HG03095 (cell line): Measurements from ENCODE around the gene ZRSR2.
A peak's percentile ranks its signal among the peaks of the same experiment; 100 is the strongest.
"Not testable (repeated sequence)": the region's sequence is repeated elsewhere in the genome, so short reads cannot be mapped to it uniquely, and the experiment has no call there.

Experiments
- ATAC-seq: cut with Tn5 transposase; IDR thresholded peaks from one replicate; pipeline ENCODE4 v1.9.1; 2021; ENCODE audit warnings: moderate library complexity; ENCODE audit not compliant: unreplicated experiment

Gene ZRSR2

GRCh38 chrX:15789979-15790768 lies at the start of gene ZRSR2:
Gene ZRSR2 (plus strand): TSS chrX:15790484. CDS start chrX:15790496, 12 bp downstream.
- ATAC-seq, result peak; percentile 96

- ATAC-seq, result no peak
Measured at GRCh38 chrX:15744181-15744867, 46.0 kb upstream of the ZRSR2 start.

DNA sequence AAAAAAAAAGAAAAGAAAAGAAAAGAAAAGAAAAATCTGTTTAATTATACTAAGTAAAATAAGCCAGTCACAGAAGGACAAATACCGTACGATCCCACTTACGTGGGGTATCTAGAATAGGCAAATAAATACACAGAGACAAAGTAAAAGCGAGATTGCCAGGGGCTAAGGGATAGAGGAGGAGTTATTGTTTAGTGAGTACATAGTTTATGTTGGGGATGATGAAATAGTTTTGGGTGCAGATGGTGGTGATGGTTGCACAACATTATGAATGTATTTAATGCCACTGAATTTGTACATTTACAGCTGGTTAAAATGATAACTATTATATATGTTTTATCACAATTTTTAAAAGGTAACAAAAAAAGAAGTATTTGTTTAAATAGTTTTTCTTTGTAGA lies 45.1 kb upstream of the ZRSR2 start:
- no peak for ATAC-seq

DNA sequence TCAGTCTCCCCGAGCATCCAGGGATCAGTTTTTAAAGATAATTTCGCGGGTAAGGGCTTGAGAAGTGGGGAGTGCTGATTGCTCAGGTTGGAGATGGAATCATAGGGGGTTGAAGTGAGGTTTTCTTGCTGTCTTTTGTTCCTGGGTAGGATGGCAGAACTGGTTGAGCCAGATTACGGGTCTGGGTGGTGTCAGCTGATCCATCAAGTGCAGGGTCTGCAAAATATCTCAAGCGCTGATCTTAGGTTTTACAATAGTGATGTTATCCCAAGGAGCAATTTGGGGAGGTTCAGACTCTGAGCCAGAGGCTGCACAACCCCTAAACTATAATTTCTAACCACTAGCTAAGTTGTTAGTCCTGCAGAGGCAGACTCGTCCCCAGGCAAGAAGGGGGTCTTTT lies 43.6 kb upstream of the ZRSR2 start:
- ATAC-seq, result not testable (repeated sequence)

DNA sequence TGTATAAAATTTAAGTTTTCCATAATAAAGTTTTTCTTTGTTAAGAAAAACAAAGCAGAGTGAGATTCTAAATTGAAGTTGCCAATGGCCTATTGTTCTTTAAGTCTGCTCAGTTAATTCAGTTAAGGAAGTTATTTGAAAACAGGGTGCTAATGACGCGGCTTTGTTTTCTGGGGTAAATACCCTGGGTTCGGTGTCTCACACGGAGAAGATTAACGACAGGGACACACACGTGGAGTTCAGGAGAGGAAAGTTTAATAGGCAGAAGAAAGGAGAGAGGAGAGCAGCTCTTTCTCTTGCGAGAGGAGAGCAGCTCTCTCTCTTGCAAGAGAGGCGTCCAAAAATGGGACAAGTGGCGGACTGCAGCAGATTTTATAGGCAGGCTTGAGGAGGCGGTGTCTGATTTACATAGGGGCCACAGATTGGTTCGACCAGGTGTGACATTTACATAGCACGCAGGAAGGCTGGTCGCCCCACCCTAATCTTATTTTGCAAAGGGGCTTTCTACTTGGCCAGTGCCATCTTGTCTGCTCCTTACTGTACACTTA lies 42.6 kb upstream of the ZRSR2 start:
- ATAC-seq, result no peak

DNA sequence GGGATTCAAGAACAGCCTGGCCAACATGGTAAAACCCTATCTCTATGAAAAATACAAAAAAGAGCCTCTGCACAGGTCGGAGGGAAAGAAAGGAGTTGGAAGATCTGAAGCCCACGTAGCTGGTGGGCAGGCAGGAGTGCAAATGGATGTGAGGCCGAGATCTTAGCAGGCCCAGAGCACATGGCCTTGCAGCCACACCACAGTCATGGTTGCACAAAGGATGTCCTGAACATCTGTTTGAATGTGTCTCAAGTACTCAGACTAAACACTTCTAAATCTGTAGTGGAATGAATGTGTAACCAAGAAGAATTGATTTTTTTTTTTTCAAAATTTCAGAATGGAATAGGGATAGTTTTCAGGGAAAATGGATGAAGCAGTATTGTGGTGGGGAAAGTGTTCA lies 41.4 kb upstream of the ZRSR2 start:
- no peak for ATAC-seq

- peak; percentile 87 for ATAC-seq
Measured at GRCh38 chrX:15749642-15750610, 40.4 kb upstream of the ZRSR2 start.

GRCh38 chrX:15750611-15751154 lies 39.6 kb upstream of the ZRSR2 start:
- no peak for ATAC-seq

DNA sequence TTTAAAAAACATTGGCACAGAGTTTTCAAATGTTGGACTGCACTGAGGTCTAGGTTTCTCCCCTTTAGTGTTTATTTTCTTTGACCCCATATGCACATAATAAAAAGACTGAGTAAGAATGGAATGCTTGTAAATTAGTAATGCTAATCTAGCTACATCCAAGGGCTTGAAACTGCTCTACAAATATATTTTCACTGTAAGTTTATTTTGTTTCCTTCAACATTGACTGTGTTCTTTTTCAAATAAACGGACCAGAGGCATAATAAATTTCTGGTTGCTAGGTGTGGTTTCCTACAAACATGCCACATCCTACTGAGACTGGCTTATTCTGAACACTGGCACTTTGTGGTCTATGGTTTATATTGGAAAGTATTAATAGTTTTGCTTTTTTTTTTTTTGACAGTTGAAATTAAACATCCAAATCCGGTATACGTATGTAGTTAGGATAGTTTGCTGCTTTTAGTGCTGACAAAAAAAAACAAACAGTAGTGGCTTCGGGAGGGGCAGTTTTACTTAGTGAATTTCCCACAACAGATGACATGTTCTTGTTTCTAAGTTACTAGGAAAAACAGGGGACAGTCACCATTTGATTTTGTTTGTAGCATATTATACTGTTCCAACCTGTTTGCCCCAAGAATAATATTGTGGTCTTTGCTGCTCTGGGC lies 39.0 kb upstream of the ZRSR2 start:
- ATAC-seq, result no peak

- ATAC-seq, result no peak
Measured at GRCh38 chrX:15755091-15755490, 35.2 kb upstream of the ZRSR2 start.

- ATAC-seq, result no peak
Measured at GRCh38 chrX:15758140-15758539, 32.1 kb upstream of the ZRSR2 start.

- ATAC-seq, result not testable (repeated sequence)
Measured at GRCh38 chrX:15759886-15760285, 30.4 kb upstream of the ZRSR2 start.

- ATAC-seq, result no peak
Measured at GRCh38 chrX:15761564-15762191, 28.6 kb upstream of the ZRSR2 start.

GRCh38 chrX:15769300-15769954 lies 20.9 kb upstream of the ZRSR2 start:
- ATAC-seq, result no peak

- ATAC-seq, result peak; percentile 87
Measured at GRCh38 chrX:15781961-15782699, 8.2 kb upstream of the ZRSR2 start.

DNA sequence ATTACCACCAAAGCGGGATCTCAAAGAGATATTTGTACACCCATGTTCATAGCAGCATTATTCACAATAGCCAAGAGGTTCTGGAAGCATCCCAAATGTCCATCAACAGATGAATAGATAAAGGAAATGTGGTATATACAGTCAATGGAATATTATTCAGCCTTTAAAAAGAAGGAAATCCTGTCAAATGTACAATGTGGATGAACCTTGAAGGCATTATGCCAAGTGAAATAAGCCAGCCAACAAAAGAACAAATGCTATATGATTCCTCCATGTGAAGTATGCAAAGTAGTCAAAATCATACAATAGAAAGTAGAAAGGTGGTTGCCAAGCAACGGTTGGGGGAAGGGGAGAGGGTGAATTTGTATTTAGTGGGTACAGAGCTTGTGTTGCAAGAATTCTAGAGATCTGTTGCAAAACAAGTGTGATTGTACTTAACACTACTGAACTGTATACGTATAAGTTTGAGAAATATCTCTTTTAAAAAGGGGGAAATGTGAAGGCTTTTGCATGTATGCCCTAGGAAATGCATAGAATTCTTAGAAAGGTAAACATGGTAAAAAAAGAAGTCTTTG lies 5.0 kb upstream of the ZRSR2 start:
- ATAC-seq, result no peak

- ATAC-seq, result no peak
Measured at GRCh38 chrX:15786915-15787314, 3.4 kb upstream of the ZRSR2 start.

- peak; percentile 10 for ATAC-seq
Measured at GRCh38 chrX:15790769-15791290, 546 bp downstream of the ZRSR2 start.
